Measurements from ENCODE around the gene PTDSS2. TPM values are rescaled to one million over a fixed set of nuclear protein-coding genes. Genes with fewer than 3 reads are reported as not detected.

PTDSS2 gene
- total and polyA plus RNA-seq, 9 of the 15 experiments (the other 6 are each of a cell fraction or from before 2014, with no cell fraction given) = 0.45 to 53.9 (median 17.2) TPM

GRCh38 chr11:506995-507726, 57.1 kb downstream of the PTDSS2 start, which contains the start of gene RNH1 (continued):
- TF ChIP-seq, protein P1, sequence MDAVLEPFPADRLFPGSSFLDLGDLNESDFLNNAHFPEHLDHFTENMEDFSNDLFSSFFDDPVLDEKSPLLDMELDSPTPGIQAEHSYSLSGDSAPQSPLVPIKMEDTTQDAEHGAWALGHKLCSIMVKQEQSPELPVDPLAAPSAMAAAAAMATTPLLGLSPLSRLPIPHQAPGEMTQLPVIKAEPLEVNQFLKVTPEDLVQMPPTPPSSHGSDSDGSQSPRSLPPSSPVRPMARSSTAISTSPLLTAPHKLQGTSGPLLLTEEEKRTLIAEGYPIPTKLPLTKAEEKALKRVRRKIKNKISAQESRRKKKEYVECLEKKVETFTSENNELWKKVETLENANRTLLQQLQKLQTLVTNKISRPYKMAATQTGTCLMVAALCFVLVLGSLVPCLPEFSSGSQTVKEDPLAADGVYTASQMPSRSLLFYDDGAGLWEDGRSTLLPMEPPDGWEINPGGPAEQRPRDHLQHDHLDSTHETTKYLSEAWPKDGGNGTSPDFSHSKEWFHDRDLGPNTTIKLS (IDR thresholded peaks at IDR 0.05; ENCODE audit: borderline replicate concordance, low read depth) = no peak
- TF ChIP-seq YY1 (IDR thresholded peaks at IDR 0.05; ENCODE audit: borderline replicate concordance in 1 of 3, control insufficient read depth in 1 of 3, extremely low read depth in 1 of 3, insufficient read depth in 3 of 3, insufficient read length in 1 of 3, insufficient replicate concordance in 2 of 3, low read depth in 1 of 3, low read length in 2 of 3) (peak in 1 of 3 experiments; percentile 33), SREBF2 (CRISPR knock-in tag; IDR thresholded peaks at IDR 0.05) (no peak), PHF8 (IDR thresholded peaks at IDR 0.05; ENCODE audit: borderline replicate concordance, low read length) (peak; percentile 88), MYC (IDR thresholded peaks at IDR 0.05; ENCODE audit: low read depth, low read length) (peak; percentile 73; the same call in 1 of the 2 replicates), MYC (CRISPR knock-in tag; IDR thresholded peaks at IDR 0.05; ENCODE audit: borderline replicate concordance, low read depth) (no peak), ZNF239 (CRISPR knock-in tag; IDR thresholded peaks at IDR 0.05) (peak; percentile 15; the same call in 1 of the 2 replicates), TCF3 (CRISPR knock-in tag; IDR thresholded peaks at IDR 0.05) (0 out of 2 replicates have a peak, but pooled peaks have one; percentile 13), POLR2A (conservative IDR thresholded peaks at IDR 0.05) (peak; percentile 82), SUPT5H (IDR thresholded peaks at IDR 0.05) (peak; percentile 81), MAZ (CRISPR knock-in tag; conservative IDR thresholded peaks at IDR 0.05 in 1 of 2, IDR thresholded peaks at IDR 0.05 in 1 of 2) (peak in 1 of 2 experiments; percentile 88; a peak in 2 of 4 replicates), SMARCA5 (IDR thresholded peaks at IDR 0.05) (peak; percentile 12; the same call in 1 of the 2 replicates), PBX2 (CRISPR knock-in tag; IDR thresholded peaks at IDR 0.05; ENCODE audit: low read depth) (0 out of 2 replicates have a peak, but pooled peaks have one; percentile 36), PBX2 (tag; conservative IDR thresholded peaks at IDR 0.05; ENCODE audit: low read depth) (no peak)
- TF ChIP-seq, protein P2, sequence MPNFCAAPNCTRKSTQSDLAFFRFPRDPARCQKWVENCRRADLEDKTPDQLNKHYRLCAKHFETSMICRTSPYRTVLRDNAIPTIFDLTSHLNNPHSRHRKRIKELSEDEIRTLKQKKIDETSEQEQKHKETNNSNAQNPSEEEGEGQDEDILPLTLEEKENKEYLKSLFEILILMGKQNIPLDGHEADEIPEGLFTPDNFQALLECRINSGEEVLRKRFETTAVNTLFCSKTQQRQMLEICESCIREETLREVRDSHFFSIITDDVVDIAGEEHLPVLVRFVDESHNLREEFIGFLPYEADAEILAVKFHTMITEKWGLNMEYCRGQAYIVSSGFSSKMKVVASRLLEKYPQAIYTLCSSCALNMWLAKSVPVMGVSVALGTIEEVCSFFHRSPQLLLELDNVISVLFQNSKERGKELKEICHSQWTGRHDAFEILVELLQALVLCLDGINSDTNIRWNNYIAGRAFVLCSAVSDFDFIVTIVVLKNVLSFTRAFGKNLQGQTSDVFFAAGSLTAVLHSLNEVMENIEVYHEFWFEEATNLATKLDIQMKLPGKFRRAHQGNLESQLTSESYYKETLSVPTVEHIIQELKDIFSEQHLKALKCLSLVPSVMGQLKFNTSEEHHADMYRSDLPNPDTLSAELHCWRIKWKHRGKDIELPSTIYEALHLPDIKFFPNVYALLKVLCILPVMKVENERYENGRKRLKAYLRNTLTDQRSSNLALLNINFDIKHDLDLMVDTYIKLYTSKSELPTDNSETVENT (CRISPR knock-in tag; IDR thresholded peaks at IDR 0.05) = 0 out of 2 replicates have a peak, but pooled peaks have one; percentile 28
- TF ChIP-seq, protein P3, sequence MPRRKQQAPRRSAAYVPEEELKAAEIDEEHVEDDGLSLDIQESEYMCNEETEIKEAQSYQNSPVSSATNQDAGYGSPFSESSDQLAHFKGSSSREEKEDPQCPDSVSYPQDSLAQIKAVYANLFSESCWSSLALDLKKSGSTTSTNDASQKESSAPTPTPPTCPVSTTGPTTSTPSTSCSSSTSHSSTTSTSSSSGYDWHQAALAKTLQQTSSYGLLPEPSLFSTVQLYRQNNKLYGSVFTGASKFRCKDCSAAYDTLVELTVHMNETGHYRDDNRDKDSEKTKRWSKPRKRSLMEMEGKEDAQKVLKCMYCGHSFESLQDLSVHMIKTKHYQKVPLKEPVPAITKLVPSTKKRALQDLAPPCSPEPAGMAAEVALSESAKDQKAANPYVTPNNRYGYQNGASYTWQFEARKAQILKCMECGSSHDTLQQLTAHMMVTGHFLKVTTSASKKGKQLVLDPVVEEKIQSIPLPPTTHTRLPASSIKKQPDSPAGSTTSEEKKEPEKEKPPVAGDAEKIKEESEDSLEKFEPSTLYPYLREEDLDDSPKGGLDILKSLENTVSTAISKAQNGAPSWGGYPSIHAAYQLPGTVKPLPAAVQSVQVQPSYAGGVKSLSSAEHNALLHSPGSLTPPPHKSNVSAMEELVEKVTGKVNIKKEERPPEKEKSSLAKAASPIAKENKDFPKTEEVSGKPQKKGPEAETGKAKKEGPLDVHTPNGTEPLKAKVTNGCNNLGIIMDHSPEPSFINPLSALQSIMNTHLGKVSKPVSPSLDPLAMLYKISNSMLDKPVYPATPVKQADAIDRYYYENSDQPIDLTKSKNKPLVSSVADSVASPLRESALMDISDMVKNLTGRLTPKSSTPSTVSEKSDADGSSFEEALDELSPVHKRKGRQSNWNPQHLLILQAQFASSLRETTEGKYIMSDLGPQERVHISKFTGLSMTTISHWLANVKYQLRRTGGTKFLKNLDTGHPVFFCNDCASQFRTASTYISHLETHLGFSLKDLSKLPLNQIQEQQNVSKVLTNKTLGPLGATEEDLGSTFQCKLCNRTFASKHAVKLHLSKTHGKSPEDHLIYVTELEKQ (CRISPR knock-in tag; IDR thresholded peaks at IDR 0.05) = no peak
